Nephron (organoid): ENCODE data around the gene SCAF1.

Experiments used
- H3K27ac Mint-ChIP-seq, 3 experiments: 2 replicates each; pipeline ENCODE4 v1.8.0; 2020; ENCODE audit warnings: mixed read lengths in 3 of 3, mild to moderate bottlenecking in 2 of 3, moderate library complexity in 1 of 3
- H3K27me3 Mint-ChIP-seq: 2 replicates; pipeline ENCODE4 v1.8.0; 2021; ENCODE audit warnings: low read depth, mild to moderate bottlenecking, moderate library complexity, mixed read lengths
- H3K36me3 Mint-ChIP-seq: 2 replicates; pipeline ENCODE4 v1.8.0; 2020; ENCODE audit warnings: low read depth, mixed read lengths
- H3K4me1 Mint-ChIP-seq: 2 replicates; pipeline ENCODE4 v1.8.0; 2020; ENCODE audit warnings: mixed read lengths
- H3K4me3 Mint-ChIP-seq, 3 experiments: 2 replicates each; pipeline ENCODE4 v1.8.0; 2020; ENCODE audit warnings: mild to moderate bottlenecking in 3 of 3, mixed read lengths in 3 of 3, moderate library complexity in 2 of 3
- H3K9me3 Mint-ChIP-seq: 2 replicates; pipeline ENCODE4 v1.8.0; 2020; ENCODE audit warnings: mixed read lengths
- CTCF ChIP-seq, 3 experiments: fragments of 200-600 bp; sonication (generic); IDR thresholded peaks; one replicate each; pipeline ENCODE4 v1.5.0; 2021; ENCODE audit warnings: antibody characterized with exemption in 3 of 3; ENCODE audit not compliant: unreplicated experiment in 3 of 3

SCAF1 gene

DNA sequence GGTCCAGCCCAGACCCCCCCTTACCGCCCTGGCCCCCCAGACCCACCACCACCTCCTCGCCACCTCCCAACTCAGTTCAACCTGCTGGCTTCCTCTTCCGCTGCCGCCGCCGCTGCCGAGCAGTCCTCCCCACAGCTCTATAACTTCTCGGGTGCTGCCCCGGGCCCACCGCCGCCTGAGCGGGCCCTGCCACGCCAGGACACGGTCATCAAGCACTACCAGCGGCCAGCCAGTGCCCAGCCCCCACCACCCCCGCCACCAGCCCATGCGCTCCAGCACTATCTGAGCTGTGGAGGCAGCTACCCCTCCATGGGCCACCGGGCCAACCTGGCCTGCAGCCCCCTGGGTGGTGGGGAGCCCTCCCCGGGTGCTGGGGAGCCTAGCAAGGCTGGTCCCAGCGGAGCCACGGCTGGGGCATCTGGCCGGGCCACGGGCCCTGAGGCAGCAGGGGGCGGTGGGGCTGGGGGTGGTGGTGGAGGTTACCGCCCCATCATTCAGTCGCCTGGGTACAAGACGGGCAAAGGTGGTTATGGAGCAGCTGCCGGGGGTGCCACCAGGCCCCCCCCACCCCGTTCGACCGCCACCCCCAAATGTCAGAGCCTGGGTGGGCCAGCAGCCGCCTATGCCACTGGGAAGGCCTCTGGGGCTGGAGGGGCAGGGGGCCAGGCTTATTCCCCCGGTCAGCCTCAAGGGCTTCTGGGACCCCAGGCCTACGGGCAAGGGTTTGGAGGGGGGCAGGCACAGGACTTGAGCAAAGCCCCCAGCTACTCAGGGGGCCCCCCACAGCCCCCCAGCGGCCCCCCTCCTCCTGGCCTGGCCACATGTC, 46.8 kb upstream of the SCAF1 start:
- peaks cover 26% of the 10 kb centered on the region for H3K36me3 Mint-ChIP-seq
- H3K9me3 Mint-ChIP-seq: no peaks in the 10 kb centered on the region
- no peak overlapping the region for H3K4me3 Mint-ChIP-seq
- TF ChIP-seq CTCF (IDR thresholded peaks at IDR 0.05; ENCODE audit: unreplicated experiment in 3 of 3): no peak
- no peaks in the 10 kb centered on the region for H3K27me3 Mint-ChIP-seq
- no peak overlapping the region for H3K27ac Mint-ChIP-seq
- peaks cover 20% of the 10 kb centered on the region for H3K4me1 Mint-ChIP-seq

DNA sequence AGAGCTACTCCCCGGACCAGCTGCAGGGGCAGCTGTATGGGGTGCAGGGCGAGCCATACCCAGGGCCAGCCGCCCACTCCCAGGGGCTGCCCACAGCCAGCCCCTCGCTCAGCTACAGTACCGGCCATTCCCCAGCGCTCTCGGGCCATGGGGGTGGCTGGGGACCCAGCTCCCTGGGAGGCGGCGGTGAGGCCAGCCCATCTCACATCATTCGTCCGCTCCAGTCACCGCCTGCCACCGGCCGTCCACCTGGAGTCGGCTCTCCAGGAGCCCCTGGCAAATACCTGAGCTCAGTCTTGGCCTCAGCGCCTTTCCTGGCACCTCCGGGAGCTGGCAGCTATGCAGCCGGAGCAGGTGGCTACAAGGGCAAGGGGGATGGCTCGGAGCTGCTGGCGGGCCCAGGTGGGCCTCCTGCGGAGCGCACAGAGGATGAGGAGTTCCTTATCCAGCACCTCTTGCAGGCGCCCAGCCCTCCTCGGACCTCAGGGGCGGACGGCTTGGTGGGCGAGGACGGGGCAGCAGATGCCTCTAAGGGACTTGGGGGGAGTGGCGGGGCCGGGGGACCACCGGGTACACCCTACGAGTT, 46.1 kb upstream of the SCAF1 start:
- TF ChIP-seq CTCF (IDR thresholded peaks at IDR 0.05; ENCODE audit: unreplicated experiment in 3 of 3): no peak
- Mint-ChIP-seq H3K27ac (no peak overlapping the region), H3K4me3 (no peak overlapping the region), H3K36me3 (peaks cover 30% of the 10 kb centered on the region), H3K4me1 (peaks cover 20% of the 10 kb centered on the region), H3K9me3 (no peaks in the 10 kb centered on the region), H3K27me3 (no peaks in the 10 kb centered on the region)

GRCh38 chr19:49596407-49596806, 45.6 kb upstream of the SCAF1 start:
- Mint-ChIP-seq H3K27me3 (no peaks in the 10 kb centered on the region), H3K9me3 (no peaks in the 10 kb centered on the region), H3K4me3 (no peak overlapping the region), H3K27ac (no peak overlapping the region), H3K36me3 (peaks cover 34% of the 10 kb centered on the region), H3K4me1 (peaks cover 20% of the 10 kb centered on the region)
- no peak for TF ChIP-seq CTCF (IDR thresholded peaks at IDR 0.05; ENCODE audit: unreplicated experiment in 3 of 3)

GRCh38 chr19:49596954-49597702, 44.9 kb upstream of the SCAF1 start:
- H3K27ac Mint-ChIP-seq: no peak overlapping the region
- H3K4me1 Mint-ChIP-seq: peaks cover 20% of the 10 kb centered on the region
- TF ChIP-seq CTCF (IDR thresholded peaks at IDR 0.05; ENCODE audit: unreplicated experiment in 3 of 3): no peak
- no peaks in the 10 kb centered on the region for H3K9me3 Mint-ChIP-seq
- H3K27me3 Mint-ChIP-seq: no peaks in the 10 kb centered on the region
- H3K36me3 Mint-ChIP-seq: peaks cover 39% of the 10 kb centered on the region
- no peak overlapping the region for H3K4me3 Mint-ChIP-seq

GRCh38 chr19:49597703-49597974, 44.4 kb upstream of the SCAF1 start:
- H3K27ac Mint-ChIP-seq: no peak overlapping the region
- H3K27me3 Mint-ChIP-seq: no peaks in the 10 kb centered on the region
- H3K4me1 Mint-ChIP-seq: peaks cover 14% of the 10 kb centered on the region
- no peak for TF ChIP-seq CTCF (IDR thresholded peaks at IDR 0.05; ENCODE audit: unreplicated experiment in 3 of 3)
- H3K9me3 Mint-ChIP-seq: no peaks in the 10 kb centered on the region
- peaks cover 44% of the 10 kb centered on the region for H3K36me3 Mint-ChIP-seq
- H3K4me3 Mint-ChIP-seq: no peak overlapping the region
